K562 (cell line): ENCODE measurements around the gene RAB3D. TPM values are rescaled to one million over a fixed set of nuclear protein-coding genes. Genes with fewer than 3 reads are reported as not detected.
"Not testable (repeated sequence)": the region's sequence is repeated elsewhere in the genome, so short reads cannot be mapped to it uniquely, and the experiment has no call there.

Experiments used
- ATAC-seq: fragments of 200-7000 bp; cut with Tn5 transposase; 3 replicates; pipeline ENCODE4 v1.9.1; 2020; ENCODE audit warnings: moderate library complexity
- BruUV-seq: library from RNA; stranded (reverse); fragments of 400-500 nt; replicated peaks from 2 replicates; lab custom pipeline; 2021; lab: Mats Ljungman, UMichigan
- CTCF ChIA-PET: fragments of 300-600 bp; formaldehyde crosslinking; extraction: SDS; loops from one replicate; lab custom pipeline; 2021; ENCODE audit warnings: low intra/inter-chr PET ratio; lab: Yijun Ruan, JAX
- POLR2A ChIA-PET: fragments of 300-600, 350-650 bp; sonication (Branson Sonifier 250); formaldehyde crosslinking; extraction: SDS; loops from one replicate; lab custom pipeline; 2021; ENCODE audit warnings: antibody characterized with exemption, inconsistent platforms; lab: Yijun Ruan, JAX
- DNase-seq, 4 experiments: peaks; one replicate each; pipeline versions ENCODE4 v3.0.0 to v3.0.0-alpha.2; 2011 to 2018; ENCODE audit warnings: low spot score in 3 of 4, mixed read lengths in 3 of 4; ENCODE audit errors: extremely low read depth in 1 of 4
- FAIRE-seq: peaks from 2 replicates; lab custom pipeline; 2011; peaks lifted over from hg19 to GRCh38; lab: Jason Lieb, UNC
- H2AFZ ChIP-seq: 2 replicates; pipeline ENCODE4 v1.6.0; 2011; ENCODE audit warnings: low read depth, low read length, control low read depth, inconsistent platforms
- H3K27ac ChIP-seq: fragments of 200-600 bp; 3 replicates; pipeline ENCODE4 v1.8.0; 2011; ENCODE audit warnings: low read depth, mild to moderate bottlenecking, control low read depth, inconsistent platforms, low read length, moderate library complexity, mixed read lengths; ENCODE audit errors: extremely low read depth
- H3K27me3 ChIP-seq, 2 experiments: fragments of 300-600 bp in 1 of 2; 2 replicates in 1 of 2; 3 replicates in 1 of 2; pipeline versions ENCODE4 v1.6.0 to v1.8.0; 2011; ENCODE audit warnings: inconsistent platforms in 2 of 2, low read length in 2 of 2, mild to moderate bottlenecking in 1 of 2, mixed read lengths in 1 of 2, moderate library complexity in 1 of 2; ENCODE audit not compliant: control insufficient read depth in 2 of 2, insufficient read depth in 2 of 2
- H3K36me3 ChIP-seq: fragments of 300-600 bp; 3 replicates; pipeline ENCODE4 v1.8.0; 2011; ENCODE audit warnings: mild to moderate bottlenecking, low read length, inconsistent platforms; ENCODE audit not compliant: control insufficient read depth, insufficient read depth
- H3K4me1 ChIP-seq, 2 experiments: fragments of 200-600 bp in 1 of 2; replicated peaks in 1 of 2; 2 replicates in 1 of 2; 3 replicates in 1 of 2; pipeline versions ENCODE4 v1.5.1 to v1.8.0; 2011; ENCODE audit warnings: inconsistent platforms in 2 of 2, low read length in 2 of 2, mild to moderate bottlenecking in 1 of 2, mixed read lengths in 1 of 2, moderate library complexity in 1 of 2; ENCODE audit not compliant: control insufficient read depth in 2 of 2, insufficient read depth in 2 of 2
- H3K4me2 ChIP-seq: 2 replicates; pipeline ENCODE4 v1.6.1; 2011; ENCODE audit warnings: low read length, control low read depth, inconsistent platforms, mixed read lengths; ENCODE audit not compliant: insufficient read depth
- H3K4me3 ChIP-seq: fragments of 200-600 bp; sonication (generic), shearing (Covaris generic); 2 replicates; pipeline ENCODE4 v1.5.1; 2016; ENCODE audit warnings: control low read depth, inconsistent platforms
- H3K79me2 ChIP-seq: fragments of 200-600 bp; 3 replicates; pipeline ENCODE4 v1.8.0; 2011; ENCODE audit warnings: low read length, inconsistent platforms; ENCODE audit not compliant: control insufficient read depth, insufficient read depth
- H3K9ac ChIP-seq, 2 experiments: 2 replicates each; pipeline versions ENCODE4 v1.6.0 to v1.6.1; 2011; ENCODE audit warnings: low read depth in 2 of 2, low read length in 2 of 2, control low read depth in 1 of 2, inconsistent platforms in 1 of 2, mild to moderate bottlenecking in 1 of 2, mixed read lengths in 1 of 2; ENCODE audit not compliant: insufficient read depth in 1 of 2
- H3K9me1 ChIP-seq: one replicate; pipeline ENCODE4 v1.6.0; 2011; ENCODE audit warnings: inconsistent platforms, mild to moderate bottlenecking, low read length, moderate library complexity; ENCODE audit not compliant: control insufficient read depth, insufficient read depth
- H3K9me3 ChIP-seq: replicated peaks from 2 replicates; pipeline ENCODE4 v1.5.1; 2011; ENCODE audit warnings: low read depth, low read length, inconsistent platforms; ENCODE audit not compliant: control insufficient read depth, insufficient read depth
- H4K20me1 ChIP-seq: replicated peaks from 2 replicates; pipeline ENCODE4 v1.6.1; 2011; ENCODE audit warnings: low read length, inconsistent platforms, mixed read lengths; ENCODE audit not compliant: control insufficient read depth, insufficient read depth
- KLF16 ChIP-seq: IDR thresholded peaks from 2 replicates; pipeline ENCODE4 v1.6.1; 2016; ENCODE audit warnings: antibody characterized with exemption
- REST ChIP-seq, 2 experiments: fragments of 450-650 bp; formaldehyde crosslinking in 1 of 2; IDR thresholded peaks; 2 replicates each; pipeline versions ENCODE4 v1.4.0 to v1.6.1; 2014 to 2020; ENCODE audit warnings: mild to moderate bottlenecking in 2 of 2, borderline replicate concordance in 1 of 2, low read depth in 1 of 2
- SMARCE1 ChIP-seq: fragments of 450-650 bp; IDR thresholded peaks from 2 replicates; pipeline ENCODE4 v1.7.1; 2016; ENCODE audit warnings: mild to moderate bottlenecking
- ZNF121 ChIP-seq: sonication (generic); formaldehyde crosslinking; conservative IDR thresholded peaks from 2 replicates; pipeline ENCODE4 v1.8.0; 2022; ENCODE audit warnings: missing genetic modification reagents
- WGBS: fragments of 100-300 bp; shearing (Covaris generic); methylation state at CpG from one replicate; pipeline ENCODE4 v1.1.6; 2016; ENCODE audit warnings: low coverage, mixed read lengths; ENCODE audit not compliant: insufficient coverage; ENCODE audit errors: missing lambda C conversion rate; 5-methylcytosine and 5-hydroxymethylcytosine counted together
- in situ Hi-C: fragments of 300-500 bp; cut with MboI; formaldehyde crosslinking; loops from 4 replicates; pipeline ENCODE4 v1.15.0; 2018; ENCODE audit warnings: inconsistent platforms, mixed read lengths
- intact Hi-C: fragments of 100-400 bp; cut with micrococcal nuclease; formaldehyde crosslinking; loops from 2 replicates; pipeline ENCODE4 v1.14.2; 2022
- polyA plus RNA-seq, 8 experiments: library from polyadenylated mRNA; depleted of rRNA in 4 of 8; stranded (reverse) in 5 of 8; unstranded in 3 of 8; fragments of >200 nt; fragmentation: Nextera tagmentation in 2 of 8; fragmentation: Illumina TruSeq in 1 of 8; extraction: Ambion mirVana in 2 of 8; extraction: Trizol in 1 of 8; gene quantifications; 2 replicates each; pipeline versions ENCODE4 v1.2.1 to v1.2.3, GENCODE V29; 2011 to 2014; ENCODE audit warnings: inconsistent platforms in 1 of 8, missing spikeins in 1 of 8
- total RNA-seq, 7 experiments: library from RNA; depleted of rRNA in 6 of 7; stranded (reverse); fragments of >200 nt in 6 of 7; fragmentation: Illumina TruSeq in 2 of 7; extraction: Trizol in 2 of 7; gene quantifications; 2 replicates each; pipeline versions ENCODE4 v1.2.1 to v1.2.3, GENCODE V29; 2011 to 2021; ENCODE audit warnings: low replicate concordance in 1 of 7

RAB3D gene
- total and polyA plus RNA-seq, 9 of the 15 experiments (the other 6 are each of a cell fraction or from before 2014, with no cell fraction given), result 0.34 to 3.3 (median 1.3) TPM

GRCh38 chr19:11320278-11320995, 19.0 kb downstream of the RAB3D start:
- H3K9me1 ChIP-seq; H3K27ac ChIP-seq; H3K79me2 ChIP-seq; DNase-seq; H3K9ac ChIP-seq; H3K36me3 ChIP-seq; intact Hi-C loops; H3K4me2 ChIP-seq; BruUV-seq; H4K20me1 ChIP-seq; H3K9me3 ChIP-seq; FAIRE-seq; ATAC-seq; in situ Hi-C loops; H2AFZ ChIP-seq; H3K27me3 ChIP-seq; H3K4me3 ChIP-seq; CTCF ChIA-PET; TF ChIP-seq REST (CRISPR knock-in tag; IDR thresholded peaks at IDR 0.05; ENCODE audit: low read depth): not testable (repeated sequence)
- peaks cover 17 to 27% of the 10 kb centered on the region in 2 experiments; a peak in 4 of 5 replicates for H3K4me1 ChIP-seq
- TF ChIP-seq KLF16, result 0 out of 2 replicates have a peak, but pooled peaks have one; percentile 18
- peak; percentile 44; the same call in 1 of the 2 replicates for TF ChIP-seq REST (IDR thresholded peaks at IDR 0.05; ENCODE audit: borderline replicate concordance)
- peak; percentile 94 for TF ChIP-seq ZNF121 (CRISPR knock-in tag)
- TF ChIP-seq SMARCE1, result peak; percentile 46; the same call in 1 of the 2 replicates
- 71% methylated on average over 7 of the region's 9 CpGs for WGBS
- POLR2A ChIA-PET, result interaction anchor here (0.5 kb wide), 1 partner anchor 1248 kb away, joined by 4 read pairs; no protein-coding TSS in a partner anchor
